Neural cell (in vitro differentiated cells): ENCODE measurements around the gene TAX1BP3.

Experiments
- EP300 ChIP-seq: fragments of 450-650 bp; conservative IDR thresholded peaks from 2 replicates; pipeline ENCODE4 v1.6.1; 2014; ENCODE audit warnings: antibody characterized with exemption, mild to moderate bottlenecking, moderate library complexity; ENCODE audit not compliant: poor library complexity, severe bottlenecking
- EZH2 ChIP-seq: fragments of 200-600, 300-800 bp; shearing (Covaris generic), sonication (generic); IDR thresholded peaks from 2 replicates; pipeline ENCODE4 v1.6.1; 2014; ENCODE audit warnings: antibody characterized with exemption, low read length, borderline replicate concordance, mild to moderate bottlenecking; ENCODE audit not compliant: insufficient read depth, poor library complexity, severe bottlenecking
- MXI1 ChIP-seq: fragments of 450-650 bp; conservative IDR thresholded peaks from 2 replicates; pipeline ENCODE4 v1.6.1; 2014; ENCODE audit warnings: antibody characterized with exemption, mild to moderate bottlenecking; ENCODE audit not compliant: poor library complexity, severe bottlenecking
- POLR2AphosphoS5 ChIP-seq: IDR thresholded peaks from 2 replicates; pipeline ENCODE4 v1.6.1; 2012
- RAD21 ChIP-seq: fragments of 450-650 bp; conservative IDR thresholded peaks from 2 replicates; pipeline ENCODE4 v1.6.1; 2014; ENCODE audit warnings: antibody characterized with exemption, mild to moderate bottlenecking, moderate library complexity
- SMC3 ChIP-seq: fragments of 450-650 bp; conservative IDR thresholded peaks from 2 replicates; pipeline ENCODE4 v1.6.1; 2014; ENCODE audit warnings: antibody characterized with exemption, mild to moderate bottlenecking, moderate library complexity; ENCODE audit not compliant: poor library complexity
- TAF1 ChIP-seq: IDR thresholded peaks from 2 replicates; pipeline ENCODE4 v1.6.1; 2012; ENCODE audit warnings: low read depth
- TF ChIP-seq, protein P1 (sequence below): fragments of 450-650 bp; IDR thresholded peaks from 2 replicates; pipeline ENCODE4 v1.5.1; 2014; ENCODE audit warnings: antibody characterized with exemption, mild to moderate bottlenecking, moderate library complexity; ENCODE audit not compliant: poor library complexity, severe bottlenecking
- TF ChIP-seq, protein P2 (sequence below): IDR thresholded peaks from 2 replicates; pipeline ENCODE4 v1.6.1; 2012; ENCODE audit warnings: borderline replicate concordance

DNA sequence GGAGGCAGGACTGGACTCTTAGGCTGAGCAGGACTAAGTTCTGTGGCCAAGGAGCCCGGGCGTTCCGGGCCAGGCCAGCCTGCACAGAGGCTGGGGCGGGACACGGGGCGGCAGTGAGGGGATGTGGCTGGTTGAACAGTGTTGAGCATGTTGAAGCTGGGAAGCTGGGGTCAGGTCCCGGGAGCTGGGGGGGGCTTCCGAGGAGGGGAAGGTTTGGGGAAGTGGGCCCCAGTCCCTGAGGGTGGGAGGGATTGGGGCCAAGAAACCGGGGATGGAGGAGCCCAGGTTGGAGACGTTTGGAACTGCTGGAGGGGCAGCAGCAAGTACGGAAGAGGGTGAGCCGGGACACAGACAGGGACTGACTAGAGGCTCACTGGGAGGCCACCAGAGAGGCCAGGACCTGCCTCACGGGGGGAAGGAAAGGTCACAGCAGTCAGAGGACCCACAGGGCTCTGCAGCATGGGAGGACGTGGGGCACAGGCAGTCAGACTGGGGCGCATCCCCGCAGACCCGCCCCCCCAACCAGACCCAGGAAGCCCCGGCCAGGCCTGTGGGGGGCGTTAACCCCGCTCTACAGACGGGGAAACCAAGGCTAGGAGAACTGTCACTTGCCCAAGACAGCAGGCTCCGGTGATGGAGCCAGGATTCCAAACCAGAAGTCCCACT, 9.5 kb downstream of the TAX1BP3 start:
- TF ChIP-seq EZH2 (no peak), POLR2AphosphoS5 (no peak), EP300 (no peak), SMC3 (no peak), RAD21 (no peak), TAF1 (no peak), MXI1 (no peak)
- TF ChIP-seq, protein P1, sequence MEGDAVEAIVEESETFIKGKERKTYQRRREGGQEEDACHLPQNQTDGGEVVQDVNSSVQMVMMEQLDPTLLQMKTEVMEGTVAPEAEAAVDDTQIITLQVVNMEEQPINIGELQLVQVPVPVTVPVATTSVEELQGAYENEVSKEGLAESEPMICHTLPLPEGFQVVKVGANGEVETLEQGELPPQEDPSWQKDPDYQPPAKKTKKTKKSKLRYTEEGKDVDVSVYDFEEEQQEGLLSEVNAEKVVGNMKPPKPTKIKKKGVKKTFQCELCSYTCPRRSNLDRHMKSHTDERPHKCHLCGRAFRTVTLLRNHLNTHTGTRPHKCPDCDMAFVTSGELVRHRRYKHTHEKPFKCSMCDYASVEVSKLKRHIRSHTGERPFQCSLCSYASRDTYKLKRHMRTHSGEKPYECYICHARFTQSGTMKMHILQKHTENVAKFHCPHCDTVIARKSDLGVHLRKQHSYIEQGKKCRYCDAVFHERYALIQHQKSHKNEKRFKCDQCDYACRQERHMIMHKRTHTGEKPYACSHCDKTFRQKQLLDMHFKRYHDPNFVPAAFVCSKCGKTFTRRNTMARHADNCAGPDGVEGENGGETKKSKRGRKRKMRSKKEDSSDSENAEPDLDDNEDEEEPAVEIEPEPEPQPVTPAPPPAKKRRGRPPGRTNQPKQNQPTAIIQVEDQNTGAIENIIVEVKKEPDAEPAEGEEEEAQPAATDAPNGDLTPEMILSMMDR = no peak
- TF ChIP-seq, protein P2, sequence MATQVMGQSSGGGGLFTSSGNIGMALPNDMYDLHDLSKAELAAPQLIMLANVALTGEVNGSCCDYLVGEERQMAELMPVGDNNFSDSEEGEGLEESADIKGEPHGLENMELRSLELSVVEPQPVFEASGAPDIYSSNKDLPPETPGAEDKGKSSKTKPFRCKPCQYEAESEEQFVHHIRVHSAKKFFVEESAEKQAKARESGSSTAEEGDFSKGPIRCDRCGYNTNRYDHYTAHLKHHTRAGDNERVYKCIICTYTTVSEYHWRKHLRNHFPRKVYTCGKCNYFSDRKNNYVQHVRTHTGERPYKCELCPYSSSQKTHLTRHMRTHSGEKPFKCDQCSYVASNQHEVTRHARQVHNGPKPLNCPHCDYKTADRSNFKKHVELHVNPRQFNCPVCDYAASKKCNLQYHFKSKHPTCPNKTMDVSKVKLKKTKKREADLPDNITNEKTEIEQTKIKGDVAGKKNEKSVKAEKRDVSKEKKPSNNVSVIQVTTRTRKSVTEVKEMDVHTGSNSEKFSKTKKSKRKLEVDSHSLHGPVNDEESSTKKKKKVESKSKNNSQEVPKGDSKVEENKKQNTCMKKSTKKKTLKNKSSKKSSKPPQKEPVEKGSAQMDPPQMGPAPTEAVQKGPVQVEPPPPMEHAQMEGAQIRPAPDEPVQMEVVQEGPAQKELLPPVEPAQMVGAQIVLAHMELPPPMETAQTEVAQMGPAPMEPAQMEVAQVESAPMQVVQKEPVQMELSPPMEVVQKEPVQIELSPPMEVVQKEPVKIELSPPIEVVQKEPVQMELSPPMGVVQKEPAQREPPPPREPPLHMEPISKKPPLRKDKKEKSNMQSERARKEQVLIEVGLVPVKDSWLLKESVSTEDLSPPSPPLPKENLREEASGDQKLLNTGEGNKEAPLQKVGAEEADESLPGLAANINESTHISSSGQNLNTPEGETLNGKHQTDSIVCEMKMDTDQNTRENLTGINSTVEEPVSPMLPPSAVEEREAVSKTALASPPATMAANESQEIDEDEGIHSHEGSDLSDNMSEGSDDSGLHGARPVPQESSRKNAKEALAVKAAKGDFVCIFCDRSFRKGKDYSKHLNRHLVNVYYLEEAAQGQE = no peak
